Measurements from ENCODE around the gene VSIR.

The VSIR gene

GRCh38 chr10:71773221-71773971 is at the start of gene VSIR:
Gene VSIR, minus strand, starts transcription at chr10:71773520. Its CDS starts 81 bp downstream, at chr10:71773439.
- DNase-seq: no peak

- DNase-seq: no peak
These were observed 48.8 kb upstream of the VSIR start for GRCh38 chr10:71821909-71822763.

- no peak for DNase-seq
These were observed 47.6 kb upstream of the VSIR start for GRCh38 chr10:71820966-71821365.

GRCh38 chr10:71819985-71820384 is 46.7 kb upstream of the VSIR start:
- no peak for DNase-seq

- DNase-seq: no peak
These were observed 46.1 kb upstream of the VSIR start for GRCh38 chr10:71819441-71819861.

GRCh38 chr10:71818674-71819260 is 45.4 kb upstream of the VSIR start:
- no peak for DNase-seq

- no peak for DNase-seq
These were observed 44.7 kb upstream of the VSIR start for GRCh38 chr10:71817831-71818655.

- no peak for DNase-seq
These were observed 43.8 kb upstream of the VSIR start for GRCh38 chr10:71816936-71817618.

- no peak for DNase-seq
These were observed 43.1 kb upstream of the VSIR start for GRCh38 chr10:71816421-71816851.

- no peak for DNase-seq
These were observed 42.3 kb upstream of the VSIR start for GRCh38 chr10:71815515-71816130.

GRCh38 chr10:71814922-71815411 is 41.6 kb upstream of the VSIR start:
- no peak for DNase-seq

GRCh38 chr10:71812913-71813590 is 39.7 kb upstream of the VSIR start:
- no peak for DNase-seq

- DNase-seq: peak; percentile 1
These were observed 38.9 kb upstream of the VSIR start for GRCh38 chr10:71812016-71812912.

- no peak for DNase-seq
These were observed 38.0 kb upstream of the VSIR start for GRCh38 chr10:71811351-71811750.

- no peak for DNase-seq
These were observed 36.9 kb upstream of the VSIR start for GRCh38 chr10:71810048-71810750.

- no peak for DNase-seq
These were observed 36.3 kb upstream of the VSIR start for GRCh38 chr10:71809628-71810027.

- no peak for DNase-seq
These were observed 34.5 kb upstream of the VSIR start for GRCh38 chr10:71807557-71808510.
